HG02623 (cell line): ENCODE data around the gene TBL1X.
"Not testable (repeated sequence)": the region's sequence is repeated elsewhere in the genome, so short reads cannot be mapped to it uniquely, and the experiment has no call there.

Experiments used
- ATAC-seq: cut with Tn5 transposase; IDR thresholded peaks from one replicate; pipeline ENCODE4 v1.9.1; 2021; ENCODE audit warnings: moderate library complexity; ENCODE audit not compliant: unreplicated experiment

TBL1X gene

DNA sequence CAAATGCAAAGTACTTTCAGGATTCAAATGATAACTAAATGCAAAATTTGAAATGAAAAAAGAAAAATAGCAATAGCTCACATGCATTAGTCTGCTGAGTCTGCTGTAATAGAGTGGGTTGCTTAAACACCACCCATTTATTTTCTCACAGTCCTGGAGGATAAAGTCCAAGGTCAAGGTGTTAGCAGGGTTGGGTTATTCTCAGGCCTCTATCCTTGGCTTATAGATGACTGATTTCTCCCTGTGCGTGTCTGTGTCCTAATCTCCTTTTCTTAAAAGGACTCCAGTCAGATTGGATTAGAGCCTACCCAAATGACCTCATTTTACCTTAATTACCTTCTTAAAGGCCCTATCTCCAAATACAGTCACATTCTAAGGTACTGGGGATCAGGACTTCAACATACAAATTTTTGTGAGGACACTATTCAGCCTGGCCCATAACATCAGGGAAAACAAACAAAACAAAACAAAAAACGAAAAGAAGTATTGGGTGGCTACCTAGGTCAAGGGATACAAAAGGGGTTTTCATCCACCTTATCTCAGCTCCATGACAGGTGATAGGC is 6.3 kb upstream of the TBL1X start:
- no peak for ATAC-seq

DNA sequence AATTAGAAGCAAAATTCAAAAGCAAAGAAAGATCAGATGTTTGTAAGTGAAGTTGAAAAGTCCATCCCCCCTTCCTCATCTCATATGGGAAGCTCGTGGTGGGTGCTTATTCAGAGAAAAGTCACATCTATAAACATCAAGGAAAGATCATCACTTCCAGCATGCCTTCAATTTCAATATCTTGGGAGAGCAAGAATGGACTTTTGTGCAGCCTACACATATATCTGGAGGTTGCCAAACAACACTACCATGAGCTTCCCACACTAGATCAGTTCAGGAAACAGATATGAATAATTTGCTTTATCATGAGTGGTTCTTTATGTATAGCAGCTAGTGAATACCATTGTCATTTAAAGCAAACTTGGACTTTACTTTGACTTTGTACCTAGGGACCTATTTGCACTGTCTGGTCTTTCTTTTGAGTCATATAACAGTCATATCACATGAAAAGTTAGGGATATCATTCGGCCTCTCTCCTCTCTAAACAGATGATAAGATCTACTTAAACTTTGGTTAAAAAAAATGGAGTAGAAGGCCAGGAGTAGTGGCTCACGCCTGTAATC is 5.6 kb upstream of the TBL1X start:
- no peak for ATAC-seq

DNA sequence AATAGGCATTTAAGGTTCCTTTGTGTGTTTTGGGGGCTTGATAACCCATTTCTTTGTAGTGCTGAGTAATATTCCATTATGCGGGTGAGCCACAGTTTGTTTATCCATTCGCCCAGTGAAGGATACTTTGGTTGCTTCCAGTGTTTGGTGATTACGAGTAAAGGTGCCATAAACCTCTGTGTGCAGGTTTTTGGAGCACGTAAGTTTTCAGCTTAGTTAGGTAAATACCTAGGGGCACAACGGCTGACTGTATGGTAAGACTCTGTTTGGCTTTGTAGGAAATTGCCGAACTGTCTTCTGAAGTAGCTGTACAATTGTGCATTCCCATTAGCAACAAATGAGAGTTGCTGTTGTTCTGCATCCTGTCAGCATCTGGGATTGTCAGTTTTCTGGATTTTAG is 3.8 kb upstream of the TBL1X start:
- no peak for ATAC-seq

DNA sequence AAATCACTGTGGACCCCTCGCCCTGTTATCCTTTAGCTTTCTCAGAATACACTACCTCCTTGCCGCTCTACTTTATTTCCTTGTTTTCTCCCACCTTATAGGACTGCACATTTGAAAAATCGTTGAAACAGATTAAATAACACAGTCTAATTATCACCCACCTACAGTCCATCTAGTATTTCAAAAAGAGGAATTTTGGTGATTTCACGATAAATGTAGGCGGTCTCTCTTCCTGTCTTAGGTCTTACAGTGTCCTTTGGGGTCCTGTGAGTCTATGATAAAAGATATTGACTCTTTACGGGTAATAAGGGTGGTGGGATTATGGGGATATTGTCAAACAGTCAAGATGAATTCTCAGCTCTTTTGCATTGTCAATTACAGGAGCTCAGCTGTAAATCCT is 2.4 kb upstream of the TBL1X start:
- ATAC-seq, result no peak

DNA sequence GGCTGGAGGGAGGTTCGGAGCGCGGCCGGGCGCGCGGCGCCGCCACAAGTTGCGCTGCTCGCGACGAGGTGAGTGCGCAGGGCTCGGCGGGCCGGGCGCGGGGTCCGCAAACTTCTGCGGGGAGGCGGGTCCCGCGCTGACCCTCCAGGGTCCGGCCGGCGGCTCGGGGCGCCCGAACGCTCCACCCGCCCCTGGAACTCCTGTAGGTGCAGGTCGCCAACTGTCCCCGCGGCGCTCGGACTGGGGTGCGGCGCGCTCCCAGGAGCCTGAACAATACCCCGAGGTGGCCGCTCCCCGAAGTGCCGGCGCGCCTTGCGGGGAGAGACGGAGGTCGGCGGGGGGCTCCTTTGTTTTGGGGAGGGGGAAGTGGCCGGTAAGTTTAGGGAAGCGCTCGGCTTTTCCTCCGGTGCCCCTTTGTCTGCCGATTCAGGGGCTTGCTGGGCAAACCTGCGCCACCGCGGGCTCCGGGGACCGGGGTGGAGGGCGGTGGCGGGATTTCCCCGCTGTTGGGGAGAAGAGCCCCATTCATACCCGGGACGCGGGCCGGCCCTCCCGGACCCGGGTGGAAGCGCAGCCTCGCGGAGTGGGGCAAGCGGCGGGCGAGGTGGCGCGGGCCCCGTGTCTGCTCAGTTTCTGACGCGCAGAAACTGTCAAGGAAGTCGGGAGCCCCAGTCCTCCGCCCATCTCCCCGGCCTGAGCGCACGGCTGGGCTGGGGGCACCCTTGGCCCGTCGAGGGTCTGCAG is 694 bp downstream of the TBL1X start:
- peak; percentile 20 for ATAC-seq

DNA sequence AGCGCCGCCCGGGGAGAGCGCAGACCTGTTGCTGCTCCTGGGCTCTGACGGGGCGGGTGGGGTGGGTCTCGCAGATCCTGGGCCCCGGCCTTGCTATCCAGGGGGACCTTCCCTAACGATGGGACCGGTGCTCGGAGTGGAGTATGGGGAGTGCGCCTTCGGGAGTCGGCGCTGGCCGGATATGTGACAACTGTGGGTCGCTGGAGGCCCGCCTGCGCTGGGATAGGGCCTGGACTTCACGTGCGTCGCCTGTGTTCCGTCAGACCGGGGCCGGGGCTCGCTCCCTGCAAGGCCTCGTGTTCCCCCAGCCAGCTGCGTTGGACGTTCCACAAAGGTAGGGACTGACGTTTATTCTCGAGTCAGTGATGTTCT is 1.3 kb downstream of the TBL1X start:
- ATAC-seq, result no peak

DNA sequence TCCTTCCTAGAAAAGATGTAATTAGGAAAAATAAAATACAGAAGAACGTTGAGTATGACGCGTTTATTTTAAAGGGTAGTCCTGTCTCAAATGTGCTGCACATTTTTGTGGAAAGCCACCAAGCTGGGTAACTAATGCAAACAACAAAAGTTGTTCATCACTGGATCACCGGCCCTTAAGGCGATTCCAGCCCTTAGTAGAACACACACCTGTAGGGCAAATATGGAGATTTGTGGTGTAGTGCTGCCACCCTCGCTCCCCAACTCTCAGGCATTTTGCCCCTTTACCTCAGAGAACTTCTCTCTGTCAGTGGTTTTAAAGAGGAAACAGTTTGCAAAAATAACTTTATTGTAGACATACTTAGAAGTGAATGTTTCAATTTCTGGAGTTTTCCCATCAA is 1.9 kb downstream of the TBL1X start:
- ATAC-seq, result no peak

DNA sequence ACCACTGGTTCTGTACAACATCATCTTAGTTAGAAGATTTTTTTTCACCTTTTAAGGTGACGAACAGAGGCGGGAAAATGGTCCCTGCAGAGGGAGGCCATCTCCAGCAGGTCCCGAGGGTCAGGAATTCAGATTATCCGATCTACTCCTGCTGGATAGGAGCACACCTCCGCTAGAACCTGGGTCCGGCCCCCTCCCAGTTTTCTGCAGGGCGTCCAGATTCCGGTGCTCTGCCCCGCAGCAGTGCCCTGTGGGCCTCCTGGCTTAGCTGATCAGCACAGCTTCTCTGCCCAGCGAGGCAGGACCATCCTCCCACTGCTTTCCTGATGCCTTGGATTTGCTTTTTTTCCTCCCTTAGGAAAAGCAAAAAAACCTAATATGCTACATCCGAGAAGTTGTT is 2.3 kb downstream of the TBL1X start:
- no peak for ATAC-seq

DNA sequence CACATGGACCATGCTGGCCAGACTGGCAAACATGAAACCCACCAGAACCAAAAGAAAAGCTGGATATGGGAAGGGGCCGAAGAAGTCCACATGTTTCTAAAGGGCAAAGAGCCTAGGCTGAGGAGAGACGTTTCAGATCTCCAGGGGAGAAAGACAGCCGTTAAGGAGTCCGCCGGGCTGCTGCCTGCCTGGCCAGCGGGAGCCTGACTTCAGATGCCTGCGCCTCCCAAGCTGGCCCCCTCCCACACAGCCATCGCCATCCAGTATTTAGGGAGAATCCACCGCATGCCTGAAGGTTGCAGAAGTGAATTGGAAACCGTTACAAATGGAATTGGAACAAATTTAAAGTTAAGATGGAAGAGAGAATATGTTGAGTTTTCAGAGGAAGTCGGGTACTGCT is 2.9 kb downstream of the TBL1X start:
- no peak for ATAC-seq

DNA sequence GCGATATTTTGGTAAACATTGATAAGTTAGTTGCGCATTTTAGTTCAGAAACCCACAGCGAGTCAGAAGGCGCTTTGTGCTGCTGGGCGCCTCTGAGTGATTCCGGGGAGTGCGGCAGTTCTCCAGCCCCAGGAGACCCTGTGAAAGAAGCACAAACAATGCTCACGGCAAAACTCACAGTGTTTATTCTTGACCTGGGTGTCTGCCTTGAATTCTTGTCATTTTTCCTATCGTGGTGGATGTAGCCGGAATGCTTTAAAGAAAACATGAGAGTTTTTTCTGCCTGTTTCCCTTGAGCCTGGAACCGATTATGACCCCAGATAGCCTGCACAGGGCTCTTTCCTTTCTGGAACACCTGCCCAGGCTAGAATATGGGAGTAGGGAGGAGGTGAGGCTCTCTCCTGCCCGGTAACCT is 6.7 kb downstream of the TBL1X start:
- ATAC-seq, result no peak

DNA sequence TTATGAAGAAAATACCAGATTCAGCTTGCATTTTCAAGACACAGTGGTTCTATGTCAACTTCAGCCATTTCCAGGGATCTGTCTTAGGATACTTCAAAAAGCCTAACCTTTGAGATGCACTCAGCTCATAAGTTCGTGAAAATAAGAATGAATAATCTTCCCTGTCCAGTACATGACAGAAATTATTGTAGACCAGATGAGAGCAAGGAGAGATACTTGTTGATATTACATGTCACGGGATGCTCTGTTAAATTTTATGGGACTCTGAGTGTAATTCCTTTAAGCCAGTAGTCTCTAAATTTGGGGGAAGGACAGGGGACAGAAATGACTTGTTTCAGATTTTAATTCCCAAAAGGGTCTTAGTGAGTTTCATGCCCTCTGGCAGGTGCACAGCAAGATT is 8.8 kb downstream of the TBL1X start:
- ATAC-seq, result no peak

DNA sequence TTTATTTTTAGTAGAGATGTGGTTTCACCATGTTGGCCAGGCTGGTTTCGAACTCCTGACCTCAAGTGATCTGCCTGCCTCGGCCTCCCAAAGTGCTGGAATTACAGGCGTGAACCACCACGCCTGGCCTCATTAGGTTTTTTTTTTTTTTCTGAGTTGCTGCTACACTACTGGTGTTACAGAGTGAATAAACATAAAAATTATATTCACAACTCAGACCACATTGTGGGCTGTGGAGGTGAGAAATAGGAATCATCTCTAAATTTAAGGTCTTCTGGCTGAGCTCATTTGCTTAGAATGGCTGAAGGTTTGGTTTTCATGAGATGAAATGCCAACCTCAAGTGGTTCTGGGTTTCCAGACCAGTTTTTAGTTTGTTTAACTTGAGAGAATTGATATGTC is 10.6 kb downstream of the TBL1X start:
- not testable (repeated sequence) for ATAC-seq

DNA sequence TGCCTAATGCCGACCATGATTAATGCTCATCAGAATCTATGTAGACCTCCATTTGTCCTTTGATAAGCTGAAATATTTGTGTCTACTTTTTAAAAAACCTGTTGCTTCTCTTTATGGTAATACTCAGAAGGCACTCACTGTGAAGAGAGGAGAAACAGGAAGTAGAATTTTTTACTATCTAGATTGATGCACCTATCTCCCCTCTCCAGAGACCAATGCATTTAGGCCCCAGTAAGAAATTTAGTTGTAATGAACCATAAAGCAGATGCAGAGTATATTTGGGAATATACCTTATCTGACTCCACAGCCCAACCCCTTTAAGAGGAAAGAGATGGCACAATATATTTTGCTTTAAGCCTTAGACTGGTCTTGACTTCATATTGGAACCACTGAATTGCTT is 11.1 kb downstream of the TBL1X start:
- ATAC-seq, result no peak

DNA sequence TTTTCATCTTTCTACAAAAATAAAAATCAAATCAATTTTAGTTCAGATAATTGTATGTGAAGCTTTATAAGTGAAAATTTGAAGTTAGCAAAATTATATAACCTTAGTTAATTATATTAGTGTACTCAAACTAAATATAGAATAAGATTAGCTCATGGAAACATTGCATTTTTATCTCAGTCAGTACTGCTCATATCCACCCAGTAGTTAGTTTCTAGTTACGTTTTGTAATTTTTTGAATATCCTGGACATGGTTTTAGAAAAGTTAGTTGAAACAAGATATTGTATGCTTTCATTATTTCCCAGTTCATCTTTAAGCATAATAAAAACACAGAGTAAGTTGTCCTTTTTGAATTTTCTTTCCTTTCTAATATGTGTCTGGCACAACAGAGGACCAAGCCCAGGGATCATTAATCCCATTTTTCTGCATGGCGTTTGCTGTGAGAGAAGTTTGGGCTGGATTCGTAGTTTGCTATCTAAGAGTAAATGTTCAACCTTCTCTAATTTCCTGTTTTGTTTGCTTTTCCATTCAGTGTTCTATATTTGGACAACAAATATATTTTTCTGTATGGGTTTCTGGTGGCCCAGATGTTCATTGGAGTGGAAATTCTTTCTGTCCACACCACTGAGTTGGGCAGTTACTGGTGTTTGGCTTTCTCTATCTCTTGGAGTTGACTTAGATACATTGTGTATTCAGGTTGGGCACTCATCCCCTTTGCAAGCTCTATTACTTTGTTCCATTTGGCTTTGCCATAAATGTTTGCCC is 12.1 kb downstream of the TBL1X start:
- no peak for ATAC-seq

DNA sequence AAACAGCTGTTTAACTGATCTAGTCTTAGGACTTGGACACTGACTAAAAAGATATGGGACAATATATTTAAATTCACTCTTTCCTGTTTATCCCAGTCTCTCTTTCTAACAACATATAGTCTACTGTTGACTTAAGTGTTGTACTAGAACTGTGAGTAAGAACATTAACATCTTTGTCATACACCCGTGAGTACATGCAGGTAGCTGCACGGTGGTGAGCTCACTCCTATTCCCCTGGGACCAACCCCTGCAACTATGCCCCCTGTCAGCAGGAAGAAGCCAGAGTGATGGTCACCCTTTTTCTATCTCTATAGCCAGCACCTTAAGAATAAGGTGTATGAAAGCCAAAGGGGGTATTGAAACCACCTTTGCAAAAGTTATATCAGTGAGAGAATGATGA is 17.6 kb downstream of the TBL1X start:
- no peak for ATAC-seq

DNA sequence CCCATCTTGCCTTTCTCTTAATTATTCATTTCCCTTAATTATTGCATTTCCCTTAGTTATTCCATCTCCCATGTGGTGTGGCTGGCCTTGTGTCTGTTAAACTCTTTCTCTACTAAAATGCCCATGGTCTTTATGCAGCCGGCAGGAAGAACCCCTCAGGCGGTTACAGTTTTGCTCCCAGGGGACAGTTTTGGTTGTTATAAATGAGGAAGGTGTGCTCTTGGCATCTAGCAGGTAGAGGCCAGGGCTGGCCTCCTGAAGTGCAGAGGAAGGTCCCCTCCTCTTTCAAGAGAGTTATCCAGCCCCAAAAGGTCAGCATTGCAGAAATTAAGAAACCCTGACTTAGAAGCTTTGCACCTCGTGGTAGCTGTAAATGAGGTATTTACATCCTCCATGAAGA is 18.0 kb downstream of the TBL1X start:
- ATAC-seq, result no peak

DNA sequence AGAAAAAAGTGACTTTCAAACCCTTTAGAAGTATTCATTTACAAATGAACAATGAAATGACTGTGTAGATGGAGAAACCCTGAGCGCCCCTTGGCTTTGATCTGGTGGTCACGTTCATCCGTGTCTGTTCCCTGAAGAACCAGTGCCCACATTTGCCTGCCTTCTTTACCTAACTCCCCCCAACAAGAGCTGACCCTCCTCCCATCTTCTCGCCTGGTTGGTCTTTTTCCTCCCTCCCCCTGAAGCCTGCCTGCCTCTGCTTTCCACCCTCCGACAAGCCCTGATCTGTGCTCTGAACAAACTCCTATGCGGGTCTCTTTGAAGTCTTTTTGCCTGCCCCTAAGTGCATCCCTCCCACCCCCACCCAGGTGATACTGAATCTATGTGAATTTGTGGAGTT is 18.5 kb downstream of the TBL1X start:
- no peak for ATAC-seq

DNA sequence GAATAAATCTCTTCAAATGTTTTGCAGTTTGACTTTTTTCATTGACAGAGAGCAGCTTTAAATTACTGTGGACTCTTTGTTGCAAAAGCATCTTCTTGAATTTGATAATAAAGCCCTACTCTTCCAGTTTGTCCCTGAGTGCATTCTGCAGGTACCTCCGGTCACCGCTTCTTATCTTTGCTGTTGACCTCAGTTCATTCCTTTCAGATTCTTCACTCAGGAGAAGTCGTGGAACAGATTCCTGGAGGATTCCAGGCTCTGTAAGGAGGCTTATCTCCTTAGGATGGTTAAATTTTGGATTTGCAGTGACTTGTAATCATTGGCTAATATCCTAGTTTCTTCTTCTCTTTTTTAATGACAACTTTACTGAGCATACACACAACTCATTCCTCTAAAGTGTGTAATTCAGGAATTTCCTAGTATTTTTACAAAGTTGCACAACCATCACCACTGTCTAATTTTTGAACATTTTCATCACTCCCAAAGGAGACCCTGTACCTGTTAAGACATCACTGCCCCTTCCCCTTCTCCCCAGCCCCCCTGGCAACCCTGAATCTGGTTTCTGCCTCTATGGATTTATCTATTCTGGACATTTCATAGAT is 22.0 kb downstream of the TBL1X start:
- no peak for ATAC-seq

DNA sequence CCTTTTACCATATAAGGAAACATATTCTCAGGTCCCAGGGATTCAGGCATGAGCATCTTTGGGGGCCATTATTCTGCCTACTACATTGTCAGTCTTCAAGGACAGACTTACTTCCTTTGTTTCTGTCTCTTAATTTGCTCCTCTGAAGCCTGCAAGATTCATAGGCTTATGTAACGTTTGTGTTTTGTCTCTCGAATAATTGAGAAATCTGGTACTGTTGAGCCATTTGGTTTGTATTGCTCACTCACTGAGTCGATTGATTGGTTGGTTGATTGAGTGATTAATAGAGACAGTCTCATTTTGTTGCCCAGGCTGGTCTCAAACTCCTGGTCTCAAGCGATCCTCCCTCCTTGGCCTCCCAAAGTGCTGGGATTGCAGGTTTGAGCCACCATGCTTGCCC is 23.7 kb downstream of the TBL1X start:
- ATAC-seq, result no peak

DNA sequence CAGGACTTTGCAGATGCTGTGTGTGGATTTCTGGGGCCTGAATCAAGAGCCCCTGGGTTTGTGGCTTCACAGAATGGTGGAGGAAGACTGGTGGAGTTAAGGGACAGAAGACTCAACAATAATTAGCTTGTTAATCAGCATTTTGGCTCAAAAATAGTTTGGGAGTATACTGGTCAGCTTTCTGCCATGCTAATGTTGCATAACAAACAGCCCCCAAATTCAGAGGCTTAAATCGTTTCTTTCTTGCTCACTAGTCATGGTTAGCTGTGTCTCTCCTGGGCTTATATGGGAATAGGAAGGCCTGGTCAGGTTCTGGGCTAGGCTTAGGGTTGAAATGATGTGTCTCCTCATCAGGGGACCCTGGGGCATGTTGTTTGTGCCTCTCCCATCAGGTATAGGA is 24.4 kb downstream of the TBL1X start:
- no peak for ATAC-seq

DNA sequence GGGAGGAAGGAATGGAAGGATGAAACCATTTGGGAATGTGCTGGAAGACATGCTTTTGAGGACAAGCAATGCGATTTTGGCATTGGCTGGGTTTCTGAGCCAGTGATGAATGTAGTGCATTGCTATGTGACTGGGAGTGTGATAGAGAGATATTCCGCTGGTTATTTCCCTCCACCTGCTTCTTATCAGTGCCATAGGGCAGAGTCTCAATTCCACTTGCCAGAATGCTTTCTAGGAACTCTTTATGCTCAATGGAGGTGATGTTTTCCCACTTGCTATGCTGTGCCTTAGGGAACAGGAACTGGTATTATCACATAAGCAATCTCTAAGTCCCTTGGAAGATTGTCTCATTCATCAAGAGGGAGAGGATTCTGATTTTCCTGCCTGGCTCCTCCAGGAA is 28.0 kb downstream of the TBL1X start:
- no peak for ATAC-seq

DNA sequence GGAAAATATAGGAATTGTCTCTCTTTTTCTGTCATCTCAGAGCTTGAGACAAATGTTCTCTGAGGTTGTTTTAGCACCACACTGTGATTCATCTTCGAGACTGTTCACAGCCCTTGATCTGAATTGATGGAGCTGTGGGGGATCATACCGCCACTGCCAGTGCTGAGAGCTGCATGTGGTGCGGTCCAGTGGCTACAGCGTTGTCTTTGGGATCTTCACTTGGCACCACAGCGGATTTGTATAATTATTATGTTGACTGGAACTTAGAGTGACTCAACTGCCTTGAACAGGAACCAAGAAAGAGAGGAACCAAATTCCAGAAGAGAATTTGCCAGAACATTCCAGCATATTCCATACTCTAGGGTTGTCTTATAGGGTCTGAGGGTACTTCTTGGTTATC is 29.1 kb downstream of the TBL1X start:
- ATAC-seq, result no peak
